K562 (cell line): ENCODE data around the gene HPD. TPM values are rescaled to one million over a fixed set of nuclear protein-coding genes. Genes with fewer than 3 reads are reported as not detected.

Source experiments
- ATF2 ChIP-seq: sonication (generic); formaldehyde crosslinking; IDR thresholded peaks from 2 replicates; pipeline ENCODE4 v1.8.1; 2022; ENCODE audit warnings: missing genetic modification reagents
- DPF2 ChIP-seq: fragments of 450-650 bp; IDR thresholded peaks from 2 replicates; pipeline ENCODE4 v1.6.1; 2016
- FOXJ2 ChIP-seq: fragments of 200-800 bp; sonication (Bioruptor generic); IDR thresholded peaks from 2 replicates; pipeline ENCODE4 v1.6.1; 2016; ENCODE audit warnings: missing genetic modification characterization, missing compliant biosample characterization
- NCOA6 ChIP-seq: fragments of 450-650 bp; IDR thresholded peaks from 2 replicates; pipeline ENCODE4 v1.6.1; 2017; ENCODE audit warnings: mild to moderate bottlenecking
- POLR2G ChIP-seq: fragments of 200-400 bp; formaldehyde crosslinking; IDR thresholded peaks from 2 replicates; pipeline ENCODE4 v1.6.1; 2017; ENCODE audit warnings: low read depth, mild to moderate bottlenecking, antibody characterized with exemption, low read length, moderate library complexity
- PTRF ChIP-seq: fragments of 450-650 bp; IDR thresholded peaks from 2 replicates; pipeline ENCODE4 v1.6.1; 2016; ENCODE audit warnings: mild to moderate bottlenecking, missing genetic modification characterization, missing compliant biosample characterization
- RB1 ChIP-seq: fragments of 450-650 bp; IDR thresholded peaks from 2 replicates; pipeline ENCODE4 v1.6.1; 2017; ENCODE audit warnings: low read depth, mild to moderate bottlenecking
- TBL1XR1 ChIP-seq, 2 experiments: IDR thresholded peaks; 2 replicates each; pipeline ENCODE4 v1.6.1; 2012; ENCODE audit warnings: improper control_type of control experiment in 2 of 2, low read length in 2 of 2, mild to moderate bottlenecking in 1 of 2
- TCF15 ChIP-seq: fragments of 250-450 bp; sonication (Bioruptor Pico); IDR thresholded peaks from 2 replicates; pipeline ENCODE4 v1.8.0; 2022; ENCODE audit warnings: moderate library complexity, mild to moderate bottlenecking, inconsistent platforms
- THAP12 ChIP-seq: fragments of 250-450 bp; sonication (Bioruptor Pico); IDR thresholded peaks from 2 replicates; pipeline ENCODE4 v1.9.0; 2021; ENCODE audit warnings: mild to moderate bottlenecking, inconsistent platforms
- ZBTB7A ChIP-seq: IDR thresholded peaks from 2 replicates; pipeline ENCODE4 v1.6.1; 2011; ENCODE audit warnings: low read depth, mild to moderate bottlenecking, low read length, moderate library complexity, borderline replicate concordance; ENCODE audit not compliant: control insufficient read depth
- ZNF232 ChIP-seq: sonication (generic); formaldehyde crosslinking; IDR thresholded peaks from 2 replicates; pipeline ENCODE4 v1.8.0; 2022; ENCODE audit warnings: mild to moderate bottlenecking, missing genetic modification reagents
- polyA plus RNA-seq, 8 experiments: library from polyadenylated mRNA; depleted of rRNA in 4 of 8; stranded (reverse) in 5 of 8; unstranded in 3 of 8; fragments of >200 nt; fragmentation: Nextera tagmentation in 2 of 8; fragmentation: Illumina TruSeq in 1 of 8; extraction: Ambion mirVana in 2 of 8; extraction: Trizol in 1 of 8; gene quantifications; 2 replicates each; pipeline versions ENCODE4 v1.2.1 to v1.2.3, GENCODE V29; 2011 to 2014; ENCODE audit warnings: inconsistent platforms in 1 of 8, missing spikeins in 1 of 8
- total RNA-seq, 7 experiments: library from RNA; depleted of rRNA in 6 of 7; stranded (reverse); fragments of >200 nt in 6 of 7; fragmentation: Illumina TruSeq in 2 of 7; extraction: Trizol in 2 of 7; gene quantifications; 2 replicates each; pipeline versions ENCODE4 v1.2.1 to v1.2.3, GENCODE V29; 2011 to 2021; ENCODE audit warnings: low replicate concordance in 1 of 7
- TF ChIP-seq, protein P1 (sequence below): fragments of 200-800 bp; sonication (Bioruptor generic); IDR thresholded peaks from 2 replicates; pipeline ENCODE4 v1.6.1; 2017; ENCODE audit warnings: missing genetic modification characterization, missing compliant biosample characterization
- TF ChIP-seq, protein P2 (sequence below): fragments of 450-650 bp; IDR thresholded peaks from 2 replicates; pipeline ENCODE4 v1.7.0; 2016; ENCODE audit warnings: borderline replicate concordance
- TF ChIP-seq, protein P3 (sequence below), 3 experiments: fragments of 200-800 bp in 1 of 3; sonication (Bioruptor generic) in 1 of 3; sonication (generic) in 1 of 3; formaldehyde crosslinking in 1 of 3; IDR thresholded peaks; 2 replicates each; pipeline versions ENCODE4 v1.6.1 to v1.8.0; 2016 to 2022; ENCODE audit warnings: mild to moderate bottlenecking in 2 of 3, missing compliant biosample characterization in 2 of 3, missing genetic modification characterization in 2 of 3, missing genetic modification reagents in 1 of 3
- TF ChIP-seq, protein P4 (sequence below): fragments of 450-650 bp; conservative IDR thresholded peaks from 2 replicates; pipeline ENCODE4 v1.6.1; 2016; ENCODE audit warnings: missing genetic modification characterization, low read depth, mild to moderate bottlenecking, control low read depth, missing compliant biosample characterization

HPD gene
- total and polyA plus RNA-seq, 9 of the 15 experiments (the other 6 are each of a cell fraction or from before 2014, with no cell fraction given) = 0.06 to 0.29 (median 0.07) TPM; not detected in 4

- TF ChIP-seq ATF2 (CRISPR knock-in tag) (no peak), THAP12 (CRISPR knock-in tag) (no peak), DPF2 (no peak), TCF15 (CRISPR knock-in tag) (no peak), ZBTB7A (peak; percentile 85), NCOA6 (no peak), RB1 (peak; percentile 6; the same call in 1 of the 2 replicates), ZNF232 (no peak), FOXJ2 (tag) (no peak), POLR2G (peak; percentile 62), TBL1XR1 (IDR thresholded peaks at IDR 0.05; ENCODE audit: low read length in 2 of 2) (no peak), PTRF (tag) (no peak)
- TF ChIP-seq, protein P1, sequence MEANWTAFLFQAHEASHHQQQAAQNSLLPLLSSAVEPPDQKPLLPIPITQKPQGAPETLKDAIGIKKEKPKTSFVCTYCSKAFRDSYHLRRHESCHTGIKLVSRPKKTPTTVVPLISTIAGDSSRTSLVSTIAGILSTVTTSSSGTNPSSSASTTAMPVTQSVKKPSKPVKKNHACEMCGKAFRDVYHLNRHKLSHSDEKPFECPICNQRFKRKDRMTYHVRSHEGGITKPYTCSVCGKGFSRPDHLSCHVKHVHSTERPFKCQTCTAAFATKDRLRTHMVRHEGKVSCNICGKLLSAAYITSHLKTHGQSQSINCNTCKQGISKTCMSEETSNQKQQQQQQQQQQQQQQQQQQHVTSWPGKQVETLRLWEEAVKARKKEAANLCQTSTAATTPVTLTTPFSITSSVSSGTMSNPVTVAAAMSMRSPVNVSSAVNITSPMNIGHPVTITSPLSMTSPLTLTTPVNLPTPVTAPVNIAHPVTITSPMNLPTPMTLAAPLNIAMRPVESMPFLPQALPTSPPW (CRISPR knock-in tag) = peak; percentile 61
- TF ChIP-seq, protein P2, sequence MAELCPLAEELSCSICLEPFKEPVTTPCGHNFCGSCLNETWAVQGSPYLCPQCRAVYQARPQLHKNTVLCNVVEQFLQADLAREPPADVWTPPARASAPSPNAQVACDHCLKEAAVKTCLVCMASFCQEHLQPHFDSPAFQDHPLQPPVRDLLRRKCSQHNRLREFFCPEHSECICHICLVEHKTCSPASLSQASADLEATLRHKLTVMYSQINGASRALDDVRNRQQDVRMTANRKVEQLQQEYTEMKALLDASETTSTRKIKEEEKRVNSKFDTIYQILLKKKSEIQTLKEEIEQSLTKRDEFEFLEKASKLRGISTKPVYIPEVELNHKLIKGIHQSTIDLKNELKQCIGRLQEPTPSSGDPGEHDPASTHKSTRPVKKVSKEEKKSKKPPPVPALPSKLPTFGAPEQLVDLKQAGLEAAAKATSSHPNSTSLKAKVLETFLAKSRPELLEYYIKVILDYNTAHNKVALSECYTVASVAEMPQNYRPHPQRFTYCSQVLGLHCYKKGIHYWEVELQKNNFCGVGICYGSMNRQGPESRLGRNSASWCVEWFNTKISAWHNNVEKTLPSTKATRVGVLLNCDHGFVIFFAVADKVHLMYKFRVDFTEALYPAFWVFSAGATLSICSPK = no peak
- TF ChIP-seq, protein P3, sequence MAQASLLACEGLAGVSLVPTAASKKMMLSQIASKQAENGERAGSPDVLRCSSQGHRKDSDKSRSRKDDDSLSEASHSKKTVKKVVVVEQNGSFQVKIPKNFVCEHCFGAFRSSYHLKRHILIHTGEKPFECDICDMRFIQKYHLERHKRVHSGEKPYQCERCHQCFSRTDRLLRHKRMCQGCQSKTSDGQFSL (CRISPR knock-in tag; IDR thresholded peaks at IDR 0.05) = peak; percentile 84
- TF ChIP-seq, protein P3 (tag; IDR thresholded peaks at IDR 0.05) = peak in 1 of 2 experiments; percentile 55; a peak in 1 of 4 replicates
- TF ChIP-seq, protein P4, sequence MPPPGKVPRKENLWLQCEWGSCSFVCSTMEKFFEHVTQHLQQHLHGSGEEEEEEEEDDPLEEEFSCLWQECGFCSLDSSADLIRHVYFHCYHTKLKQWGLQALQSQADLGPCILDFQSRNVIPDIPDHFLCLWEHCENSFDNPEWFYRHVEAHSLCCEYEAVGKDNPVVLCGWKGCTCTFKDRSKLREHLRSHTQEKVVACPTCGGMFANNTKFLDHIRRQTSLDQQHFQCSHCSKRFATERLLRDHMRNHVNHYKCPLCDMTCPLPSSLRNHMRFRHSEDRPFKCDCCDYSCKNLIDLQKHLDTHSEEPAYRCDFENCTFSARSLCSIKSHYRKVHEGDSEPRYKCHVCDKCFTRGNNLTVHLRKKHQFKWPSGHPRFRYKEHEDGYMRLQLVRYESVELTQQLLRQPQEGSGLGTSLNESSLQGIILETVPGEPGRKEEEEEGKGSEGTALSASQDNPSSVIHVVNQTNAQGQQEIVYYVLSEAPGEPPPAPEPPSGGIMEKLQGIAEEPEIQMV (tag) = no peak
These were observed 54.1 kb downstream of the HPD start (continued) for GRCh38 chr12:121804417-121805111.
